ENCODE results near the gene GALNT18. TPM values are rescaled to one million over a fixed set of nuclear protein-coding genes. Genes with fewer than 3 reads are reported as not detected.

Gene GALNT18
- polyA plus RNA-seq, 1 donor from 2014 or later = 7.6 TPM

GRCh38 chr11:11577932-11578911, 43.6 kb downstream of the GALNT18 start:
- Histone ChIP-seq H3K9me2 (ENCODE audit: insufficient read depth, low read length) (no peaks in the 10 kb centered on the region), H3K27me3 (ENCODE audit: insufficient read depth, low read depth, low read length) (no peaks in the 10 kb centered on the region), H3F3A (ENCODE audit: insufficient read depth, low read length, poor library complexity, severe bottlenecking) (no peaks in the 10 kb centered on the region), H3K4me3 (ENCODE audit: low read length) (no peak overlapping the region), H3K79me2 (replicated peaks; ENCODE audit: insufficient read depth, low read length) (no peaks in the 10 kb centered on the region), H3K9me3 (ENCODE audit: low read length) (no peaks in the 10 kb centered on the region), H2AFZ (ENCODE audit: low read depth, low read length) (no peak overlapping the region), H3K9ac (ENCODE audit: low read length) (no peak overlapping the region), H3K4me2 (ENCODE audit: low read length) (no peak overlapping the region), H3K27ac (ENCODE audit: low read length) (no peak overlapping the region), H4K20me1 (ENCODE audit: insufficient read depth) (no peaks in the 10 kb centered on the region), H3K36me3 (ENCODE audit: insufficient read depth, low read length) (no peaks in the 10 kb centered on the region)
- TF ChIP-seq MXI1 (conservative IDR thresholded peaks at IDR 0.05; ENCODE audit: poor library complexity, severe bottlenecking) (no peak), REST (IDR thresholded peaks at IDR 0.05; ENCODE audit: borderline replicate concordance) (no peak)

DNA sequence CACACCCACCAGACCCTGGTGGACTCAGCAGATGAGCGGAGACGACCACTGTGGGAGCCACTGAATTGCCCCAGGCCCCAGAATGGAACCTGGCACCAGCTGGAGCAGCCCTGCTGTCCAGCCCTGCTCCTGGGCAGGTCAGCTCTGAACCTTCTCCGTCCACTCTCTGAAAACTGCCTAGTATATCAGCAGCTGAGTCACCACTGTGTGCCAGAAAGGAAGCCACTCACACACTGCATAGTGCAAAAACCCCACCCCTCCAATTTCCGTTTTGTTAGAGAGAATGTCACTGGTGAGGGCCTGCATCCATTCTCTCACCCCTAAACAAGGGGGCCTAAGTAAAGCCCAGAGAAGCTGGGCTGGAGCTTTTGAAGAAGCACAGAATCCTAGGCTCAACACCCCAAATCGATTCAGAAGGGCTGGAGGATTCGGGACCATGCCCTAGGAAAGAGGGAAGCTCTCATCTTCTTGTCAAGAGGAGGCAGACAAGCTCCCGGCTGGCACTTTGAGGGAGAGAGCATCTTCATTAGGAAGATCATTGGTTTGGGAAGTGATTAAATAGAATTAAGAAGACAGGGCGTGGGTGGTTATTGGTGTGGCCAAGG, 44.5 kb downstream of the GALNT18 start:
- no peaks in the 10 kb centered on the region for H3K36me3 ChIP-seq (ENCODE audit: insufficient read depth, low read length)
- no peak overlapping the region for H2AFZ ChIP-seq (ENCODE audit: low read depth, low read length)
- no peak overlapping the region for H3K4me3 ChIP-seq (ENCODE audit: low read length)
- no peaks in the 10 kb centered on the region for H3K27me3 ChIP-seq (ENCODE audit: insufficient read depth, low read depth, low read length)
- H4K20me1 ChIP-seq (ENCODE audit: insufficient read depth) = no peaks in the 10 kb centered on the region
- H3K4me2 ChIP-seq (ENCODE audit: low read length) = no peak overlapping the region
- H3K9me2 ChIP-seq (ENCODE audit: insufficient read depth, low read length) = no peaks in the 10 kb centered on the region
- H3K79me2 ChIP-seq (replicated peaks; ENCODE audit: insufficient read depth, low read length) = no peaks in the 10 kb centered on the region
- H3F3A ChIP-seq (ENCODE audit: insufficient read depth, low read length, poor library complexity, severe bottlenecking) = no peaks in the 10 kb centered on the region
- H3K27ac ChIP-seq (ENCODE audit: low read length) = no peak overlapping the region
- TF ChIP-seq REST (IDR thresholded peaks at IDR 0.05; ENCODE audit: borderline replicate concordance) (no peak), SMC3 (conservative IDR thresholded peaks at IDR 0.05; ENCODE audit: poor library complexity) (no peak), RAD21 (conservative IDR thresholded peaks at IDR 0.05) (no peak), POLR2AphosphoS5 (IDR thresholded peaks at IDR 0.05) (no peak), EZH2 (IDR thresholded peaks at IDR 0.05; ENCODE audit: borderline replicate concordance, insufficient read depth, low read length, poor library complexity, severe bottlenecking) (no peak), TAF1 (IDR thresholded peaks at IDR 0.05; ENCODE audit: low read depth) (no peak)
- no peak overlapping the region for H3K9ac ChIP-seq (ENCODE audit: low read length)
- no peaks in the 10 kb centered on the region for H3K9me3 ChIP-seq (ENCODE audit: low read length)

All from neural cell (in vitro differentiated cells).